Measurements from ENCODE around the gene TLE4. TPM values are rescaled to one million over a fixed set of nuclear protein-coding genes. Genes with fewer than 3 reads are reported as not detected.
A peak's percentile ranks its signal among the peaks of the same experiment; 100 is the strongest.
"Not testable (repeated sequence)": the region's sequence is repeated elsewhere in the genome, so short reads cannot be mapped to it uniquely, and the experiment has no call there.

Gene TLE4
- total RNA-seq, 2 experiments from 2014 or later: 11.2 to 13.1 TPM

DNA sequence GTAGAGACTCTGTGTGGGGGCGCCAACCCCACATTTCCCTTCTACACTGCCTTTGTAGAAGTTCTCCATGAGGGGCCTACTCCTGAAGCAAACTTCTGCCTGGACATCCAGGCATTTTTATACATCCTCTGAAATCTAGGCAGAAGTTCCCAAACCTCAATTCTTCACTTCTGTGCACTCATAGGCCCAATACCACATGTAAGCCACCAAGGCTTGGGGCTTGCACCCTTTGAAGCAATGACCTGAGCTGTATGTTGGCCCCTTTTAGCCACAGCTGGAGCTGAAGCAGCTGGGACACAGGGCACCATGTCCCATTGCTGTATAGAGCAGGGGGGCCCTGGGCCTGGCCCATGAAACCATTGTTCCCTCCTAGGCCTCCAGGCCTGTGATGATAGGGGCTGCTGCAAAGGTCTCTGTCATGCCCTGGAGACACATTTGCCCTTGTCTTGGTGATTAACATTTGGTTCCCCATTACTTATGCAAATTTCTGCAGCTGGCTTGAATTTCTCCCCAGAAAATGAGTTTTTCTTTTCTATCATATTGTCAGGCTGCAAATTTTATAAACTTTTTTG is 180.2 kb downstream of the TLE4 start:
- intact Hi-C loops (cut with micrococcal nuclease): loop anchor here (10.0 kb wide), 1 partner anchor 133 kb away; no protein-coding TSS in a partner anchor
- DNase-seq; H3K4me1 Mint-ChIP-seq (ENCODE audit: low read depth); H3K27ac Mint-ChIP-seq; CTCF ChIA-PET; H3K27me3 Mint-ChIP-seq (ENCODE audit: low read depth); H3K36me3 Mint-ChIP-seq (ENCODE audit: low read depth); H3K9me3 Mint-ChIP-seq; H3K4me3 Mint-ChIP-seq: not testable (repeated sequence)

DNA sequence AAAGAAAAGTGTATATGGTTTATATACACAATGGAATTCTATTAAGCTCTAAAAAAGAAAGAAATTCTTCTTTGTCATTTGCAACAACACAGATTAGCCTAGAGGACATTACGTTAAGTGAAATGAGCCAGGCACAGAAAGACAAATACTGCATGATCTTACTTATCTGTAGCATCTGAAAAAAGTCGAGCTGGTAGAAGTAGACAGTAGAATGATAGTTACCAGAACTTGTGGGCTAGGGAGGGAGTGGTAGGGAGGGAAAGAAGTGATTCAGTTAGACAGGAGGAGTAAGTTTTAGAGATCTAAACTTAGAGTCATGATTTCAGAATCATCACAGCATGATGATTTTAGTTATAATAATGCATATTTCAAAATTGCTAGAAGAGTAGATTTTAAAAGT is 184.6 kb downstream of the TLE4 start:
- CTCF ChIA-PET: no interaction called here

DNA sequence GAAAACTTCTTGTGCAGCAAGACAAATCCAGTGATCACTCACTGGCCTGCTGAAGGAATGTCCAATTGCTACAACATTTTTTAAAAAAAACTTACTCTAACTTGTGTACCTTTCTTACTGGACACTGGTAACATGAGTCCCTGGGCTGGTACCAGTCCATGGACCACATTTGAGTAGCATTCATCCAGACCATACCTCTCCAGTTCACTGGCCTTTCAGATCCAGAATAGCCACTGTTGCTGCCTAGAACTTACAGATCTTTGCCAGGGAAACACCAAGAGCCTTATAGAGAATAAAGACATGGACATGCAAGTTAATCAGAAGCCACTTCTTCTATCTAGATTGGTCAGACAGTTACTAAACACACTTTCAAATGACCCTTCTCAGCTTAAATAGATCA is 185.3 kb downstream of the TLE4 start:
- CTCF ChIA-PET: no interaction called here
- Mint-ChIP-seq H3K27ac (no peak overlapping the region), H3K27me3 (ENCODE audit: low read depth) (no peaks in the 10 kb centered on the region), H3K4me3 (no peak overlapping the region), H3K4me1 (ENCODE audit: low read depth) (peaks cover 3% of the 10 kb centered on the region), H3K9me3 (peaks cover 2% of the 10 kb centered on the region), H3K36me3 (ENCODE audit: low read depth) (no peaks in the 10 kb centered on the region)
- DNase-seq: no peak
- intact Hi-C loops (cut with micrococcal nuclease): loop anchor here (10.0 kb wide), 1 partner anchor 128 kb away; no protein-coding TSS in a partner anchor

More for the DNA sequence above, 184.6 kb downstream of the TLE4 start:
- no peak overlapping the region for H3K4me3 Mint-ChIP-seq
- H3K9me3 Mint-ChIP-seq: peaks cover 2% of the 10 kb centered on the region
- H3K36me3 Mint-ChIP-seq (ENCODE audit: low read depth): no peaks in the 10 kb centered on the region
- no peaks in the 10 kb centered on the region for H3K27me3 Mint-ChIP-seq (ENCODE audit: low read depth)
- intact Hi-C loops (cut with micrococcal nuclease): loop anchor here (10.0 kb wide), 1 partner anchor 128 kb away; no protein-coding TSS in a partner anchor
- H3K4me1 Mint-ChIP-seq (ENCODE audit: low read depth): peaks cover 3% of the 10 kb centered on the region
- H3K27ac Mint-ChIP-seq: no peak overlapping the region
- DNase-seq: no peak

DNA sequence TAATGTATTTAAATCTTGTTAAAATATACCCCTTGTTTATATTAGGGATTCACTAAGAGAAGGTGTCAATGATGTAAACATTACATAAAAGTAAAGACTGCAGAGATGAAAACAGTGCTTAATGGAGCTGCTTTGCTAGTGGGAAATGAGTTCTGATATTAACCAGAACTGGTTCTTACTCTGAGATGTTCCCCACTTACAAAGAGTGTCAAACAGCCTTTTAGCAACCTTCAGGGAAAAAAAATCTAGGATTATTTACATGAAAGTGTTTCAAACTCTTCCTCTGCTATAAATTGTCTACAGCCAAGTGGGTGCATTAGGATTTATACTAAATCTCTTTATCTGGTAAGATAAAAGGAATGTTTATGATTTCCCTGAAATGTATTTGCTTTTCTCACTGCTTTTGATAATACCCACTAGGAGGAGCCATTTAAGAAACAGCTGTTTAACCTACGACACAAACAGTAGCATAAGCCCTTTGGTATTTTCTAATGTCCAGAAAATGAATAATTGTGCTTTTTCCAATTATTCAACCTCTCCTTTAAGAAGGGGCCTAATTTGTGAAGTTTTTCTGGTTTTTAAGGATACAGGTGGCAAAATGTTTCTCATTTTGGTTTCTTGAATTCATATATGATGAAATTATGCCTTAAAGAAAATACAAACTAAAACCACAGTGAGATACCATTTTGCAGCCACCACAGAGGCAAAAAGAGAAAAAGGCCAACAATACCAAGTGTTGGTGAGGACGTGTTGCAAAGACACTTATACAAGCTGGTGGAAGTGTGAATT is 186.3 kb downstream of the TLE4 start:
- H3K27me3 Mint-ChIP-seq (ENCODE audit: low read depth): no peaks in the 10 kb centered on the region
- no peak for DNase-seq
- H3K27ac Mint-ChIP-seq: no peak overlapping the region
- H3K4me1 Mint-ChIP-seq (ENCODE audit: low read depth): peaks cover 3% of the 10 kb centered on the region
- intact Hi-C loops (cut with micrococcal nuclease): loop anchor here (10.0 kb wide), 1 partner anchor 127 kb away; no protein-coding TSS in a partner anchor
- H3K36me3 Mint-ChIP-seq (ENCODE audit: low read depth): no peaks in the 10 kb centered on the region
- CTCF ChIA-PET: interaction anchor here (0.8 to 1.8 kb wide), 2 partner anchors 16 to 423 kb away, joined by 4 read pairs; no protein-coding TSS in a partner anchor
- H3K4me3 Mint-ChIP-seq: no peak overlapping the region
- H3K9me3 Mint-ChIP-seq: no peaks in the 10 kb centered on the region

DNA sequence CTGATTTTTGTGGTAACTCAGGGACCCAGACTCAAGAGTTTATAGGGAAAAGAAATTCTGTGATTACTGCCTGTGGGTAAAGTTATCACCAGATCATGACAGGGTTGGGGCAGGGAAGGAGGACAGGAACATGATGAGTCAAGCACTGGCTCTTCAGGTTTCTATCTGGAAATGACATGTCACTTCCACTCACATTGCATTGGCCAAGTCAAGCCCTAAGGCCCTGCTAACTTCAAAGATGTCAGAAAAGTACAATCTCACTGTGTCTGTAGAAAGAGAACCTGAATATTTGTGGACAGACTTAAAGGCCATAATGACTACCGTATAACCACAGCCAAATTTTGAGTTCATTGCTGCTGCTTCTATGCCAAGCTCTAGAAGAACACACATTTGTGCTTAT is 187.7 kb downstream of the TLE4 start:
- H3K27me3 Mint-ChIP-seq (ENCODE audit: low read depth): no peaks in the 10 kb centered on the region
- CTCF ChIA-PET: interaction anchor here (0.7 kb wide), 1 partner anchor 54 kb away, joined by 3 read pairs; no protein-coding TSS in a partner anchor
- DNase-seq: peak; percentile 6
- H3K4me3 Mint-ChIP-seq: no peak overlapping the region
- H3K36me3 Mint-ChIP-seq (ENCODE audit: low read depth): no peaks in the 10 kb centered on the region
- no peaks in the 10 kb centered on the region for H3K9me3 Mint-ChIP-seq
- peaks cover 3% of the 10 kb centered on the region for H3K4me1 Mint-ChIP-seq (ENCODE audit: low read depth)
- intact Hi-C loops (cut with micrococcal nuclease): loop anchor here (10.0 kb wide), 1 partner anchor 125 kb away; no protein-coding TSS in a partner anchor
- H3K27ac Mint-ChIP-seq: no peak overlapping the region

GRCh38 chr9:79762070-79762469 is 190.3 kb downstream of the TLE4 start:
- no peaks in the 10 kb centered on the region for H3K27me3 Mint-ChIP-seq (ENCODE audit: low read depth)
- peaks cover 3% of the 10 kb centered on the region for H3K4me1 Mint-ChIP-seq (ENCODE audit: low read depth)
- intact Hi-C loops (cut with micrococcal nuclease): no loop called here
- H3K27ac Mint-ChIP-seq: no peak overlapping the region
- no peak for DNase-seq
- CTCF ChIA-PET: interaction anchor here (1.6 kb wide), 1 partner anchor 74 kb away, joined by 3 read pairs; no protein-coding TSS in a partner anchor
- no peaks in the 10 kb centered on the region for H3K36me3 Mint-ChIP-seq (ENCODE audit: low read depth)
- no peaks in the 10 kb centered on the region for H3K9me3 Mint-ChIP-seq
- no peak overlapping the region for H3K4me3 Mint-ChIP-seq

DNA sequence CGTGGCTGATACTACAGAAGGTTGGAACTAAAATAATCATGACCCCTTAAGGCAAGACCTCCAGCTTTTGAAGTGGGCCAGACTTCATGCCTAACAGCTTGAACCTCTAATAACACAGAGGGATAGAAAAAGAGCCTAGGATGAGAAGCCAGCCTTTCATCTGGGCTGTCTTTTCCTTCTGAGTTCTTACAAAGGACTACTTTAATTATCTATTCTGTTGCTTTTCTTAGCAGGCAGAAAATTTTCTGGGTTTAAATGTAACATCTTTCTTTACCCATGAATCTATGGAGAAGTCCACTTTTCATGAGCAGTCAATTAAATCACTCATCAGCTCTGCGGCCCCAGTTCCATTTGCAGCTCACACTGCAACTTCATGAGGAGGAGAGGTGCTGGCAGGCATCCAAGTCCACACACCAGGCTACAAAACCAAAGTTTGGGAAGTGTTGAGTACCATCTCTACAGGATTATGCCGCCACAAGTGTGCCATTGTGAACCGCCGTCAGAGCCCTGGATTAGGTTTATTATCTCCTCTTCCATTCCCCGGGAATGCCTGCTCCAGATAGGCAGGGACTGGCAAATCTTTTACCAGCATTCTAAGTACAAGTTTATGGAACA is 192.0 kb downstream of the TLE4 start:
- intact Hi-C loops (cut with micrococcal nuclease): no loop called here
- CTCF ChIA-PET: interaction anchor here (0.6 to 1.6 kb wide), 2 partner anchors 76 to 1917 kb away, joined by 3 read pairs; no protein-coding TSS in a partner anchor
- Mint-ChIP-seq H3K36me3 (ENCODE audit: low read depth) (no peaks in the 10 kb centered on the region), H3K27ac (no peak overlapping the region), H3K4me1 (ENCODE audit: low read depth) (peaks cover 3% of the 10 kb centered on the region), H3K27me3 (ENCODE audit: low read depth) (no peaks in the 10 kb centered on the region), H3K9me3 (no peaks in the 10 kb centered on the region), H3K4me3 (no peak overlapping the region)
- no peak for DNase-seq

DNA sequence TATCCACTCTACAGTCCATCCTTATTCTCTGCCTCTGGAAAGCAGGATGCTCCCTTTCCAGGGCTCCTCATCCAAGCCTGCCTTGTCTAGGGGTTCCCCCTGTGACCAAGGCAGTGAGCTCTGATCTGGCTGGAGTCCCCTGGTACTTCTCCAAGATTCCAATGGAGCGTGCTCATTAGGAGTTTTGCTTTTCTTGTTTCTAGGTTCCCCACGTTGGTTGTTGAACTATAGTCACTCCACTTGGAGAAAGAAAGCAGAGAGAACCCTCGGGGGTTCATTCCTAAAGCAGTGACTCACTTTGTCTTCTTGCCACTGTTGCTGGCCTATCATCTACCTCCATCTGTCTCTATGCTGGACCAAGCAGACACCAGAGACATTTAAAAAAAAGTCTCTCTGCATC is 192.6 kb downstream of the TLE4 start:
- H3K9me3 Mint-ChIP-seq: no peaks in the 10 kb centered on the region
- H3K4me3 Mint-ChIP-seq: no peak overlapping the region
- no peaks in the 10 kb centered on the region for H3K27me3 Mint-ChIP-seq (ENCODE audit: low read depth)
- DNase-seq: no peak
- no peaks in the 10 kb centered on the region for H3K36me3 Mint-ChIP-seq (ENCODE audit: low read depth)
- CTCF ChIA-PET: no interaction called here
- no peak overlapping the region for H3K27ac Mint-ChIP-seq
- intact Hi-C loops (cut with micrococcal nuclease): no loop called here
- H3K4me1 Mint-ChIP-seq (ENCODE audit: low read depth): peaks cover 2% of the 10 kb centered on the region

DNA sequence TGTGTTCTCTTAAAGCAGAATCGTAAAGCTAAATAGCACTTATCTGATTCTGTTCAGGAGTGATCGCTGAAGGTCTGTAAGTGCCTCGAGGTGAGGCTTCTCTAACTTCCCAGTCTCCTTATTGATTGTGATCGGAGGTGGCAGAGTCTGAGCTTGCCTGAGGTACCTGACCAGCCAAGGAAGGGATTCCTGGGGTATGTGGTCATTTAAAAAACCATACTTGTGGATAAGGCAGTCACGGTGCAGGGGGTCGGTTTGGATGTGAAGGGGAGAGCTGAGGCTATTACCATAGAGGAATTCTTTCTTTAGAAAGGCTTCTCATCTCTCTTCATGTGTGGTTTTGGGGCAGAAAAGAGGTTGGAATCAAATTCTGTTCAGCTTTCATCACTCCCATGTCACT is 193.7 kb downstream of the TLE4 start:
- CTCF ChIA-PET: no interaction called here
- intact Hi-C loops (cut with micrococcal nuclease): no loop called here
- no peaks in the 10 kb centered on the region for H3K9me3 Mint-ChIP-seq

GRCh38 chr9:79766091-79766490 is 194.3 kb downstream of the TLE4 start:
- H3K27ac Mint-ChIP-seq: no peak overlapping the region
- intact Hi-C loops (cut with micrococcal nuclease): no loop called here
- no peak overlapping the region for H3K4me3 Mint-ChIP-seq
- no peaks in the 10 kb centered on the region for H3K27me3 Mint-ChIP-seq (ENCODE audit: low read depth)
- no peak for DNase-seq
- CTCF ChIA-PET: no interaction called here
- no peaks in the 10 kb centered on the region for H3K9me3 Mint-ChIP-seq
- H3K36me3 Mint-ChIP-seq (ENCODE audit: low read depth): no peaks in the 10 kb centered on the region
- H3K4me1 Mint-ChIP-seq (ENCODE audit: low read depth): no peaks in the 10 kb centered on the region

More for the DNA sequence above, 193.7 kb downstream of the TLE4 start:
- Mint-ChIP-seq H3K4me1 (ENCODE audit: low read depth) (no peaks in the 10 kb centered on the region), H3K36me3 (ENCODE audit: low read depth) (no peaks in the 10 kb centered on the region), H3K4me3 (no peak overlapping the region), H3K27me3 (ENCODE audit: low read depth) (no peaks in the 10 kb centered on the region), H3K27ac (no peak overlapping the region)
- DNase-seq: no peak

DNA sequence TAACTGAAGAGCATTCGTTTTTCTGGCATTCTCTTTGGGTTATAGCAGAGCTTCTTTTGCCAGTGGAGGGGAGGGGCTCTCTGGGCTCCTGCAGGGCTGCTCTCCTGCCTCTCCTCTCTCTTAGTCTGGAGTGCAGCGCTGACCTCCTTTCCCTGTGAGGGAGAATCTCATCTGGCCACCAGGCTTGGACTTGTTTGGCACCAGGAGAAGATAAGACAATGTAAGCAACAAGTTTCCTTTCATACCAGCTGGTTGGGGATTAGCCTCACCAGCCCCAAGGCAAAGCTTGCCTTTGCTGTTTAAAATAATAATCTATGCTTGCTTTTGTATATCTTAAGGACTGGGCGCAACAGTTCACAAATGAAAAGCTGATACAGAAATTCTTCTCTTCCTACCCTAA is 196.4 kb downstream of the TLE4 start:
- no peak for DNase-seq
- intact Hi-C loops (cut with micrococcal nuclease): no loop called here
- Mint-ChIP-seq H3K36me3 (ENCODE audit: low read depth) (no peaks in the 10 kb centered on the region), H3K9me3 (no peaks in the 10 kb centered on the region), H3K27me3 (ENCODE audit: low read depth) (no peaks in the 10 kb centered on the region), H3K27ac (no peak overlapping the region), H3K4me3 (no peak overlapping the region), H3K4me1 (ENCODE audit: low read depth) (no peaks in the 10 kb centered on the region)
- CTCF ChIA-PET: no interaction called here

DNA sequence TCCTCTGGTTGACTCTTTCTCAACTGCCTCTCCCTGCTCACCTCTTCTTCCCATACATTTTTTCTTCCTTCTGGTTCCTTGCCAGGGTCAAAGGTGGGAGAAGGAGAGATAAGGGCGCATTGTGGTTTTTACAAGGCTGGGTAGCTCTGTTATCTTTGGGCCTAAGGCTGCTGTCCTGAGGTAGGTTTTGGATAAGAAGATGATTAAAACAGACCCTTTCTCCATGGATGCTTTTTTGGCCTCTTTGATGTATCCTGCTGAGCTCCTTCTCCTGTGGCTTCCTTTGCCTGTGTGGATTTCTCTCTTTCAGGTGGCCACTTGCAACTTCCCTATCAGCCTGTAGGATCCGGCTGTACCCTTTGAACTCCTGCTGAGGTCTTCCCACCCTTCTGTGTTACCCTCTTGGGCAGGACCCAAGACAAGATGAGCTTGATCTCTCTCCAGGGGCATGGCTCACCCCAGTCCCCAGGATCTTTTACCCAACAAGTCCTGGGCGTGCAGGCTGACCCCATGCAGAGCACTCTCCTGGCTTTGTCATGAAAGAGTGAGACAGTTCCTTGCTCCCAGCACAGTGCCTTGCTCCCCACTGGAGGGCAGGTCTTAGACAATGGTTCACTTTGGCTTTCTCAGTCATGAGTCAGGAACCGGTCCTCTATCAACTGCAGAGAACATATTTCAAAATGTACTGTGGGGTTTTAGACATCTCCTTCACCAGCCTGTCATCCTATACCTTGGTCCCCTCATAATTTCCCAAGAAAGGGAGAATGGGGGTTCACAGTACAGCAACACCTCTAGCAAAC is 197.9 kb downstream of the TLE4 start:
- Mint-ChIP-seq H3K36me3 (ENCODE audit: low read depth) (no peaks in the 10 kb centered on the region), H3K9me3 (no peaks in the 10 kb centered on the region), H3K27ac (no peak overlapping the region), H3K27me3 (ENCODE audit: low read depth) (peaks cover 2% of the 10 kb centered on the region), H3K4me3 (no peak overlapping the region), H3K4me1 (ENCODE audit: low read depth) (no peaks in the 10 kb centered on the region)
- intact Hi-C loops (cut with micrococcal nuclease): no loop called here
- DNase-seq: no peak
- CTCF ChIA-PET: interaction anchor here (0.6 kb wide), 1 partner anchor 19 kb away, joined by 3 read pairs; no protein-coding TSS in a partner anchor
